Left forelimb (tissue), 1 donor: Measurements from ENCODE around the gene EED.

Source experiments
- DNase-seq: peaks from one replicate; pipeline ENCODE4 v3.0.0-alpha.2; 2018; ENCODE audit warnings: low spot score

Gene EED

GRCh38 chr11:86244522-86245368 is at the start of gene EED:
Gene EED, plus strand, starts transcription at chr11:86244753. Its CDS starts 477 bp downstream, at chr11:86245230.
- peak; percentile 98 for DNase-seq

GRCh38 chr11:86194998-86195397 is 49.6 kb upstream of the EED start:
- no peak for DNase-seq

- DNase-seq = no peak
Measured at GRCh38 chr11:86196085-86196696, 48.4 kb upstream of the EED start.

- DNase-seq = no peak
Measured at GRCh38 chr11:86196913-86197312, 47.6 kb upstream of the EED start.

- DNase-seq = no peak
Measured at GRCh38 chr11:86197448-86197847, 47.1 kb upstream of the EED start.

- DNase-seq = no peak
Measured at GRCh38 chr11:86198139-86198538, 46.4 kb upstream of the EED start.

GRCh38 chr11:86199354-86199753 is 45.2 kb upstream of the EED start:
- no peak for DNase-seq

GRCh38 chr11:86201371-86201884 is 43.1 kb upstream of the EED start:
- no peak for DNase-seq

- no peak for DNase-seq
Measured at GRCh38 chr11:86202013-86202336, 42.6 kb upstream of the EED start.

GRCh38 chr11:86204356-86204755 is 40.2 kb upstream of the EED start:
- DNase-seq = no peak

- no peak for DNase-seq
Measured at GRCh38 chr11:86205421-86206336, 38.9 kb upstream of the EED start.

- no peak for DNase-seq
Measured at GRCh38 chr11:86206337-86206695, 38.2 kb upstream of the EED start.

GRCh38 chr11:86207413-86207812 is 37.1 kb upstream of the EED start:
- DNase-seq = no peak

- no peak for DNase-seq
Measured at GRCh38 chr11:86208572-86208971, 36.0 kb upstream of the EED start.

GRCh38 chr11:86209806-86210657 is 34.5 kb upstream of the EED start:
- DNase-seq = no peak

- DNase-seq = no peak
Measured at GRCh38 chr11:86210898-86211297, 33.7 kb upstream of the EED start.

GRCh38 chr11:86211619-86212018 is 32.9 kb upstream of the EED start:
- no peak for DNase-seq

GRCh38 chr11:86212019-86212611 is 32.4 kb upstream of the EED start:
- DNase-seq = no peak

GRCh38 chr11:86214710-86215109 is 29.8 kb upstream of the EED start:
- no peak for DNase-seq

- peak; percentile 71 for DNase-seq
Measured at GRCh38 chr11:86218125-86219084, 26.1 kb upstream of the EED start.
